ENCODE measurements around the gene FAM151A. TPM values are rescaled to one million over a fixed set of nuclear protein-coding genes. Genes with fewer than 3 reads are reported as not detected.

The FAM151A gene
- total RNA-seq, 3 donors from 2014 or later, result 5.7 to 25.1 (median 19.2) TPM

GRCh38 chr1:54614024-54614423, 9.3 kb downstream of the FAM151A start:
- no peaks in the 10 kb centered on the region for H3K36me3 ChIP-seq (ENCODE audit: low read depth)
- no peaks in the 10 kb centered on the region for H3K4me1 ChIP-seq (ENCODE audit: low read depth)
- H3K4me3 ChIP-seq, result no peak overlapping the region
- intact Hi-C loops (cut with DNase I, micrococcal nuclease), result no loop called here
- no peak for ATAC-seq
- peak in 1 of 3 donors; percentile 3 for DNase-seq
- TF ChIP-seq CTCF (IDR thresholded peaks at IDR 0.05), result no peak
- no peaks in the 10 kb centered on the region for H3K9me3 ChIP-seq

GRCh38 chr1:54611621-54612020, 11.7 kb downstream of the FAM151A start:
- Histone ChIP-seq H3K9me3 (no peaks in the 10 kb centered on the region), H3K4me1 (ENCODE audit: low read depth) (no peaks in the 10 kb centered on the region), H3K4me3 (no peak overlapping the region), H3K36me3 (ENCODE audit: low read depth) (no peaks in the 10 kb centered on the region)
- no peak for ATAC-seq
- no peak for TF ChIP-seq CTCF (IDR thresholded peaks at IDR 0.05)
- peak in 1 of 3 donors; percentile 15 for DNase-seq
- intact Hi-C loops (cut with DNase I, micrococcal nuclease), result no loop called here

GRCh38 chr1:54610601-54611580, 12.4 kb downstream of the FAM151A start:
- Histone ChIP-seq H3K9me3 (no peaks in the 10 kb centered on the region), H3K4me1 (ENCODE audit: low read depth) (no peaks in the 10 kb centered on the region), H3K36me3 (ENCODE audit: low read depth) (no peaks in the 10 kb centered on the region), H3K4me3 (no peak overlapping the region)
- ATAC-seq (no peak), DNase-seq (peak in 1 of 3 donors; percentile 14)
- TF ChIP-seq CTCF (IDR thresholded peaks at IDR 0.05), result no peak
- intact Hi-C loops (cut with DNase I, micrococcal nuclease), result no loop called here

GRCh38 chr1:54610048-54610447, 13.3 kb downstream of the FAM151A start:
- H3K4me3 ChIP-seq, result no peak overlapping the region
- H3K36me3 ChIP-seq (ENCODE audit: low read depth), result no peaks in the 10 kb centered on the region
- DNase-seq (peak in 1 of 3 donors; percentile 17), ATAC-seq (no peak)
- intact Hi-C loops (cut with DNase I, micrococcal nuclease), result no loop called here
- no peaks in the 10 kb centered on the region for H3K9me3 ChIP-seq
- no peaks in the 10 kb centered on the region for H3K4me1 ChIP-seq (ENCODE audit: low read depth)
- TF ChIP-seq CTCF (IDR thresholded peaks at IDR 0.05), result no peak

- no peak for ATAC-seq
- no peaks in the 10 kb centered on the region for H3K36me3 ChIP-seq (ENCODE audit: low read depth)
Measured at GRCh38 chr1:54609301-54609921, 13.9 kb downstream of the FAM151A start.

More at GRCh38 chr1:54609301-54609921, 13.9 kb downstream of the FAM151A start:
- intact Hi-C loops (cut with DNase I, micrococcal nuclease), result no loop called here
- Histone ChIP-seq H3K4me1 (ENCODE audit: low read depth) (no peaks in the 10 kb centered on the region), H3K9me3 (no peaks in the 10 kb centered on the region), H3K4me3 (no peak overlapping the region)
- peak in 1 of 3 donors; percentile 23 for DNase-seq
- TF ChIP-seq CTCF (IDR thresholded peaks at IDR 0.05), result no peak

All from mucosa of descending colon (tissue), 3 donors.